Suprapubic skin (tissue), 4 donors: ENCODE measurements around the gene C2orf68.
"Not testable (repeated sequence)": the region's sequence is repeated elsewhere in the genome, so short reads cannot be mapped to it uniquely, and the experiment has no call there.

Experiments
- CTCF ChIP-seq, 2 donors: fragments of 200-600 bp in 1 of 2; fragments of 450-650 bp in 1 of 2; sonication (generic) in 1 of 2; IDR thresholded peaks; one replicate each; pipeline ENCODE4 v1.5.1; 2016 to 2019; ENCODE audit warnings: antibody characterized with exemption in 2 of 2, mild to moderate bottlenecking in 1 of 2, moderate library complexity in 1 of 2
- EP300 ChIP-seq: sonication (generic); formaldehyde crosslinking; IDR thresholded peaks from one replicate; pipeline ENCODE4 v1.6.1; 2017; ENCODE audit warnings: antibody characterized with exemption
- POLR2A ChIP-seq, 2 donors: fragments of 450-650 bp; IDR thresholded peaks; one replicate each; pipeline ENCODE4 v1.6.1; 2017; ENCODE audit warnings: antibody characterized with exemption in 2 of 2, mild to moderate bottlenecking in 2 of 2, moderate library complexity in 2 of 2
- POLR2AphosphoS5 ChIP-seq, 3 donors: sonication (generic); formaldehyde crosslinking; IDR thresholded peaks; one replicate each; pipeline ENCODE4 v1.6.1; 2017; ENCODE audit warnings: antibody characterized with exemption in 3 of 3

GRCh38 chr2:85660301-85660700 is 48.4 kb upstream of the C2orf68 start:
- not testable (repeated sequence) for TF ChIP-seq CTCF (IDR thresholded peaks at IDR 0.05); POLR2A (IDR thresholded peaks at IDR 0.05); POLR2AphosphoS5 (IDR thresholded peaks at IDR 0.05); EP300
